Liver (tissue), 1 donor: ENCODE measurements around the gene MS4A2.

Experiments used
- YY1 ChIP-seq: IDR thresholded peaks from 2 replicates; pipeline ENCODE4 v1.6.1; 2016; ENCODE audit warnings: antibody characterized with exemption, mild to moderate bottlenecking
- TF ChIP-seq, protein P1 (sequence below): IDR thresholded peaks from 2 replicates; pipeline ENCODE4 v1.6.1; 2016; ENCODE audit warnings: antibody characterized with exemption
- TF ChIP-seq, protein P2 (sequence below): IDR thresholded peaks from 2 replicates; pipeline ENCODE4 v1.6.1; 2016; ENCODE audit warnings: antibody characterized with exemption, mild to moderate bottlenecking

- no peak for TF ChIP-seq YY1
- TF ChIP-seq, protein P1, sequence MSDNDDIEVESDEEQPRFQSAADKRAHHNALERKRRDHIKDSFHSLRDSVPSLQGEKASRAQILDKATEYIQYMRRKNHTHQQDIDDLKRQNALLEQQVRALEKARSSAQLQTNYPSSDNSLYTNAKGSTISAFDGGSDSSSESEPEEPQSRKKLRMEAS, result no peak
- TF ChIP-seq, protein P2, sequence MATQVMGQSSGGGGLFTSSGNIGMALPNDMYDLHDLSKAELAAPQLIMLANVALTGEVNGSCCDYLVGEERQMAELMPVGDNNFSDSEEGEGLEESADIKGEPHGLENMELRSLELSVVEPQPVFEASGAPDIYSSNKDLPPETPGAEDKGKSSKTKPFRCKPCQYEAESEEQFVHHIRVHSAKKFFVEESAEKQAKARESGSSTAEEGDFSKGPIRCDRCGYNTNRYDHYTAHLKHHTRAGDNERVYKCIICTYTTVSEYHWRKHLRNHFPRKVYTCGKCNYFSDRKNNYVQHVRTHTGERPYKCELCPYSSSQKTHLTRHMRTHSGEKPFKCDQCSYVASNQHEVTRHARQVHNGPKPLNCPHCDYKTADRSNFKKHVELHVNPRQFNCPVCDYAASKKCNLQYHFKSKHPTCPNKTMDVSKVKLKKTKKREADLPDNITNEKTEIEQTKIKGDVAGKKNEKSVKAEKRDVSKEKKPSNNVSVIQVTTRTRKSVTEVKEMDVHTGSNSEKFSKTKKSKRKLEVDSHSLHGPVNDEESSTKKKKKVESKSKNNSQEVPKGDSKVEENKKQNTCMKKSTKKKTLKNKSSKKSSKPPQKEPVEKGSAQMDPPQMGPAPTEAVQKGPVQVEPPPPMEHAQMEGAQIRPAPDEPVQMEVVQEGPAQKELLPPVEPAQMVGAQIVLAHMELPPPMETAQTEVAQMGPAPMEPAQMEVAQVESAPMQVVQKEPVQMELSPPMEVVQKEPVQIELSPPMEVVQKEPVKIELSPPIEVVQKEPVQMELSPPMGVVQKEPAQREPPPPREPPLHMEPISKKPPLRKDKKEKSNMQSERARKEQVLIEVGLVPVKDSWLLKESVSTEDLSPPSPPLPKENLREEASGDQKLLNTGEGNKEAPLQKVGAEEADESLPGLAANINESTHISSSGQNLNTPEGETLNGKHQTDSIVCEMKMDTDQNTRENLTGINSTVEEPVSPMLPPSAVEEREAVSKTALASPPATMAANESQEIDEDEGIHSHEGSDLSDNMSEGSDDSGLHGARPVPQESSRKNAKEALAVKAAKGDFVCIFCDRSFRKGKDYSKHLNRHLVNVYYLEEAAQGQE, result no peak
Measured at GRCh38 chr11:60085909-60086308, 2.6 kb upstream of the MS4A2 start.
